ES-I3 (cell line): ENCODE results near the gene SLC35D2.
"Not testable (repeated sequence)": the region's sequence is repeated elsewhere in the genome, so short reads cannot be mapped to it uniquely, and the experiment has no call there.

Experiments
- H3K36me3 ChIP-seq: 2 replicates; pipeline ENCODE4 v1.6.1; 2013; ENCODE audit warnings: mild to moderate bottlenecking, low read length, control low read depth, moderate library complexity; ENCODE audit not compliant: insufficient read depth
- H3K4me1 ChIP-seq: 2 replicates; pipeline ENCODE4 v1.6.1; 2013; ENCODE audit warnings: mild to moderate bottlenecking, control low read depth, low read length; ENCODE audit not compliant: insufficient read depth
- H3K9ac ChIP-seq: 2 replicates; pipeline ENCODE4 v1.6.1; 2013; ENCODE audit warnings: low read depth, mild to moderate bottlenecking, low read length, moderate library complexity
- H3K9me3 ChIP-seq: 2 replicates; pipeline ENCODE4 v1.6.1; 2013; ENCODE audit warnings: mild to moderate bottlenecking, low read length, moderate library complexity; ENCODE audit not compliant: control insufficient read depth, insufficient read depth

SLC35D2 gene

DNA sequence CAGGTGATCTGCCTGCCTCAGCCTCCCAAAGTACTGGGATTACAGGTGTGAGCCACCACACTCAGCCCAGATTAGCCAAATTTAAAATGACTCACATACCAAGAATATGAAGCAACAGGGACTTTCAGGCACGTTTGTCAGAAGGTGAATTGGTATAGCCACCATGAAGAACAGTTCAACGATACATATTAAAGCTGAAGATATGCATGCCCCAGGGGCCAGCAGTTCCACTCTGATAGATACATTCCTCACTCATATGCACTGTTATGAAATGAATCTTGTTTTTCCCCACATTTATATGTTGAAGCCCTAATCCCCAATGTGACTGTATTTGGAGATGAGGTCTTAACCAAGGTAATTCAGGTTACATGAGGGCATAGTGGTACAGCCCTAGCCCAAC lies 22.5 kb downstream of the SLC35D2 start:
- no peaks in the 10 kb centered on the region; the same call in none of the 2 replicates for H3K36me3 ChIP-seq
- H3K9me3 ChIP-seq, result no peaks in the 10 kb centered on the region
- no peaks in the 10 kb centered on the region for H3K4me1 ChIP-seq
- H3K9ac ChIP-seq, result no peak overlapping the region

GRCh38 chr9:96360523-96360922 lies 23.0 kb downstream of the SLC35D2 start:
- H3K9me3 ChIP-seq, H3K9ac ChIP-seq, H3K36me3 ChIP-seq, H3K4me1 ChIP-seq: not testable (repeated sequence)

- no peak overlapping the region for H3K9ac ChIP-seq
- peaks cover 5% of the 10 kb centered on the region for H3K4me1 ChIP-seq
- H3K9me3 ChIP-seq, result no peaks in the 10 kb centered on the region
- peaks cover 12% of the 10 kb centered on the region for H3K36me3 ChIP-seq
These were observed 32.6 kb downstream of the SLC35D2 start for GRCh38 chr9:96350866-96351265.

GRCh38 chr9:96348261-96348660 lies 35.2 kb downstream of the SLC35D2 start:
- no peak overlapping the region for H3K9ac ChIP-seq
- H3K9me3 ChIP-seq, result no peaks in the 10 kb centered on the region
- peaks cover 10% of the 10 kb centered on the region for H3K36me3 ChIP-seq
- peaks cover 29% of the 10 kb centered on the region for H3K4me1 ChIP-seq

DNA sequence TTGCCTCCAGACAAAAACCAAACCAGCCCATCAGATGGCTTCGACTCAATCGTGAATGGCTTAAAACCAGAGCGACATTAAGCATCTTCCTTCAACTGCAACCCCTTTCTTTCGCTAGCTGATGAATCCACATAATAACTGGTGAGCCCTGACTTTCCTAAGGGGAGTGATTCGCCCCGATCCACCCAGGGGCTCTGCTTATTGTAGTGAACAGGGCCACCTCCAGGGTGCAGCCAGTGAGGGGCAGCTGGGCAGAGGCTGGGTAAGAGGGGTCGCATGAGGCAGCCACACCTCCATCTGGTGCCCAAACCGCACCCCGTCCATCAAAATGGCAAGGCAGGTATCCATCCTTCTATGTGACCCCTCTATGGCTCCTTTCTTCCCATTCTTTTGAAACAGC lies 38.0 kb downstream of the SLC35D2 start:
- Histone ChIP-seq H3K9me3 (no peaks in the 10 kb centered on the region), H3K4me1 (peaks cover 36% of the 10 kb centered on the region), H3K36me3 (peaks cover 7% of the 10 kb centered on the region), H3K9ac (no peak overlapping the region)

DNA sequence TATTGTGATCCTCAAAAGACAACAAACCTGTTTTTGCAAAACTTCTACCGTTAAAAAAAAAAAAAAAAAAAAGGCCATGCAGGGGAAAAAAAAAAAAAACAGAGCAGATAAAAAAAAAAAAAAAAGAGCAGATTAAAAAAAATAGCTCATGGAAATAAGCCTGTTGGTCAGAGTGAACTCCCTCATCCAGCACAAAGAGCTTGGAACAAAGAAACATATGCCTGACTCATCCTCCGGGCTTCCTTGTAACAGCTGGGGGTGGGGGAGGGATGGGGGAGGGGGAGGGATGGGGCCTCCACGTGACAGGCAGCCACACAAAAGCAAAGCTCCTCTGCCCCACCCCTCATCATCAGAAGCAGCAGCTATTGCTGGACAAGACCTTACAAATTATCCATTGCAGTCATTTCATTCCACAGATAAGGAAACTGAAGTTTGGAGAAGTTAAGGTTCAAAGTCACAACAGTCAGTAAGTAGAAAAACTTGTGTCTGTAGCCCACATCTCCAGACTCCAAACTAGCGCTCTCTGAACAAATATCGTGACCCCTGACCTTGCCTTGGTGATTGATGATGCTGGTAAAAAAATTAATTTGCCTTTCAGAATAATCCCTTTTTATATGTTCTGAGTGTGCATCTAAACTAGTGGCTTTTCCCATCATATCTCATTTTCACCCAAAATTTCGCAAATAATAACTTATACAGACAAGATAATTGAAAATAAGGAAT lies 38.9 kb downstream of the SLC35D2 start:
- Histone ChIP-seq H3K4me1 (peaks cover 42% of the 10 kb centered on the region), H3K9me3 (no peaks in the 10 kb centered on the region), H3K36me3 (peaks cover 7% of the 10 kb centered on the region), H3K9ac (no peak overlapping the region)

DNA sequence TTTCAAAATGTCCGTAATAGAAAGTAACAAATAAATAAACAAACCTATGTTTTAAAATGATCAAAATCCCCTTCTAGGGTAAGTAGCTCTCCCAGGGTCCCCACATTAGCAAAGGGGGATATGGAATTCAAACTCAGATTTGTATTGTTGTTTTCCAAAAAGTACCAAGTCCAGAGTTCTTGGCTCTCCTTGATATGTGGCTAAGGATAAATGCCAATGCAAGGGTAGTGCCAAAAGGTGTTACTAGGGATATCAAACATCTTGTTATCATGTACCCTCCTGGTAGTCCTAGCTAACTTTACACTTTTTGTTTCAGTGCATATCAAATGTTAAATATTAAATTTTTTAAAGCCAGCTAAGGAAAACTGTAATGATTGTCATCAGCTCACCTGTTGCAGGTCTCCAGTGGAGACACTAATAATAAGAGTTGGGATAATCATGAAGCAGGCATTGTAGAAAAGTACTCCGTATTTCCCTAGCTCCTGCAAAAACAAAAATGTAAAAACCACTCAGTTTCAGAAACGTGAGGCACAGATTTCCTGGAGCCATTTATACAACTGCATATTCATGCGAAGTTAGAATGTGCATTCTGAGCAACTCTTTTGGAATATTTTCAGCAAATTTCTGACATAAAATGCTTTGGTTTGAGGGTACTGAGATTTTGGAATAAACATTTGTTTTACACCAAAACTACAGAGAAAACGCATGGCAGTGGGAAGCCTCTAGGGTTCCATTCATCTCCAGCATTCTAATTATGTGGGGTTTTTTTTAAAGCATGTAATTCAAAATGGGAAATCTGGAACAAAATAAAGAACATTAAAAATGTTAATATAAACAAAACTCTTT lies 39.8 kb downstream of the SLC35D2 start:
- H3K4me1 ChIP-seq, result peaks cover 45% of the 10 kb centered on the region
- no peaks in the 10 kb centered on the region for H3K9me3 ChIP-seq
- peaks cover 7% of the 10 kb centered on the region for H3K36me3 ChIP-seq
- no peak overlapping the region; the same call in 1 of the 2 replicates for H3K9ac ChIP-seq

DNA sequence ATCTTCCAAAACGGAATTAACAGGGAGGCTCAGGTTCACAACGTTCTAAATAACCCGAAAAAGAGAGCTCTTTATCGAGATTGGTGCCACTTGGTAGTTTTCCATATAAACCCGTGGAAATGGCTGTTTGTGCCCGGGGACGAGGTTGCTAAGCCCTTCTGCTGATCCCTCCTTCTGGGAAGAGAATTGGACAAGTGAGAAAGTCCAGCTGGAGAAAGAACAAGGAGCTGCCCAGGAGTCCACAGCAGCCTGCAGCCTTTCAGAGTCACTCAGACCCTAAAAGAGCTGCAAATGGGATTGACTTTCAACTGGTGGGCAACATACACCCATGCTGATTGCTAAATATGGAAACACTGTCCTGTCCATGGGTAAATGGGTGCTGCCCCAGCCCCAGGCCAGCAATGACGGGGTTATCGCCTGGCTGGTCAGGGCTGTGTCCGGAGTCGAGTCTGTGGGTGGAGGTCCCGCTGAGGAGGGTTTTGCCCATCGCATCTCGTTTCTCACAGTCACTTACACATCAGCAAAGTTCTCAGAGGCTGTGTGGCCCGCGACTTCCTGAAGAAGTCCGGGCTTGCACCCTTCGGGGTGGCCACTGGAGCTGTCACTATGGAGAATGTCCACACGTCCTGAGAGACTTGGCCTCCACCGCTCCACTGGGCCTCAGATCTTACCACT lies 40.8 kb downstream of the SLC35D2 start:
- Histone ChIP-seq H3K4me1 (peaks cover 45% of the 10 kb centered on the region), H3K36me3 (no peaks in the 10 kb centered on the region; the same call in 1 of the 2 replicates), H3K9me3 (no peaks in the 10 kb centered on the region), H3K9ac (no peak overlapping the region)

DNA sequence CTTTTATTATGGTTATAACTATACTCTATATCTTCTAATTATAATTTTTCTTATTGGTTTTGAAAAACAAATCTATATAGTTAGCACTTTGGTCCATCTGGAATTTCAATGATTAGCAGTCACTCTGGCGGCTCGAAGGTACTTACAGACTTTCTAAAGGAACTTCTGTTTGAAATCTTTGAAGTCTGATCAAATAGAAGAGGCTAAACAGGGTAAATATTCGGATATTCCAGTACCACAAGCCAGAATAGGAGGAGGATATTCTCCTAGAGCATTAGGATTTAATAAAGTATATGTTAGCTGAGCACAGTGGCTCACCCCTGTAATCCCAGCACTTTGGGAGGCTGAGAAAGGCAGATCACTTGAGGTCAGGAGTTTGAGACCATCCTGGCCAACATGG lies 42.8 kb downstream of the SLC35D2 start:
- H3K4me1 ChIP-seq, result peaks cover 38% of the 10 kb centered on the region
- no peaks in the 10 kb centered on the region for H3K9me3 ChIP-seq
- H3K9ac ChIP-seq, result no peak overlapping the region
- H3K36me3 ChIP-seq, result no peaks in the 10 kb centered on the region

DNA sequence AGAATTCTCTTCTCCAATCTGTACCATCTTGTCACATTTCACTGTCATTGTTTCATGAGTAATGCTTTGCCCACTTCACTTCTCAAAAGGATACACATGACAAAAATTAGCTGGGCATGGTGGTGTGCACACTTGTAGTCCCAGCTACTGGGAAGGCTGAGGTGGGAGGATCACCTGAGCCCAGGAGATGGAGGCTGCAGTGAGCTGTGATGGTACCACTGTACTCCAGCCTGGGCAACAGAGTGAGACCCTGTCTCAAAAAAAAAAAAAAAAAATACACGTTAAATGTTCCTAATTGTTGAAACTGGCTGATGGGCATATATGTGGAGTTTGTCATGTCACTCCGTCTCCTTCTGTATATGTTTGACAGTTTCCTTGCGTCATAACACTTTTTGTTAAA lies 45.2 kb downstream of the SLC35D2 start:
- Histone ChIP-seq H3K36me3 (no peaks in the 10 kb centered on the region), H3K9ac (no peak overlapping the region), H3K9me3 (no peaks in the 10 kb centered on the region), H3K4me1 (peaks cover 17% of the 10 kb centered on the region)

- Histone ChIP-seq H3K9ac (no peak overlapping the region), H3K36me3 (no peaks in the 10 kb centered on the region), H3K4me1 (peaks cover 18% of the 10 kb centered on the region; the same call in 1 of the 2 replicates), H3K9me3 (no peaks in the 10 kb centered on the region)
These were observed 49.6 kb downstream of the SLC35D2 start for GRCh38 chr9:96333958-96334357.

DNA sequence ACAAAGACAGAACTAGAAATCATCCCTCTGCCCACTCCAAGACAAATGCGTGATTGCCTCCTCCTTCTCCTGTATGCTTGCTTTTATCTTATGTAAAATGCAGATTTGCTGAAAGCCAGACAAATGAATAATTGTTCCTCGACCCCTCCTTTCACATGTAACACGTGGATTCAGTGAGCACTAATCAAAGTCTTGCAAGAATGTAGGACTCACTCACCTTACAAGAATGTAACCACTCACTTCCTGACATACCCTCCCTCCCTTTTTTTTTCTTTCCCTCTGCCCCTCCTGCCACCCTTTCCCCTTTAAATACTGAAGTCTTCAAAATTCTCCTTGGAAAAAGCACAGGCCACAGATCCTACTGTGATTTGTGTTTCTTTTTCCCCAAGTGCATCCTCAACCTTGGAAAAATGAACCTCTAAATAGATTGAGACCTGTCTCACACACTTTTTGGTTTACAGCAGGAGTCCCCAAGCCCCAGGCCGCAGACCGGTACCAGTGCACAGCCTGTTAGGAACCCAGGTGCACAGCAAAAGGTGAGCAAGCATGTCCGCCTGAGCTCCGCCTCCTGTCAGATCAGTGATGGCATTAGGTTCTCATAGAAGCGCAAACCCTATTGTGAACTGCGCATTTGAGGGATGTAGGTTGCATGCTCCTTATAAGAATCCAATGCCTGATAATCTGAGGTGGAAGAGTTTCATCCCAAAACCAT lies 52.1 kb downstream of the SLC35D2 start:
- H3K4me1 ChIP-seq, result peaks cover 18% of the 10 kb centered on the region; the same call in 1 of the 2 replicates
- H3K9me3 ChIP-seq, result no peaks in the 10 kb centered on the region
- H3K9ac ChIP-seq, result no peak overlapping the region

DNA sequence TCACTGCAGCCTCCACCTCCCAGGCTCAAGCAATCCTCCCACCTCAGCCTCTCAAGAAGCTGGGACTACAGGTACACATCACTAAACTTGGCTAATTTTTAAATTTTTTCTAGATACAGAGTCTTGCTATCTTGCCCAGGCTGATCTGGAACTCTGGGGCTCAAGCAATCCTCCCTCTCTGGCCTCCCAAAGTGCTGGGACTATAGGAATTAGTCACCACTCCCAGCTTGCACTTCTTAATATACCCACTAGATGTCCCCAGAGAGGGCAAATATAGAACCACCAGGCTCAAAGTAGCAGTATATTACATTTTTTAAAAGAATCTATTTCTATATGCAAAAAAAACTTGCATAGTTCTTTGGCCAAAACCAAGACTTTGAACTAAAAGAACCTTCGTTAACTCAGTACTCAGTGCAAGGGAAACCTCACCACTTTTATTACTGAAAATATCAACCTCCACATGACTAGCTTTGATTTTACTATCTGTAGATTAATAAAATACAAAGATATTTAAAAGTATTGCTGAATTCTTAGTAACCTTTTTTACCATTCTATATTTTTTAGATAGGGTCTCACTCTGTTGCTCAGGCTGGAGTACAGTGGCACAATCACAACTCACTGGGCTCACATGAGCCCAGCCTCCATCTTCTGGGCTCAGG lies 55.7 kb downstream of the SLC35D2 start:
- H3K36me3 ChIP-seq, result no peaks in the 10 kb centered on the region
- peaks cover 18% of the 10 kb centered on the region; the same call in 1 of the 2 replicates for H3K4me1 ChIP-seq
- no peaks in the 10 kb centered on the region for H3K9me3 ChIP-seq
- no peak overlapping the region for H3K9ac ChIP-seq

More for the DNA sequence above, 52.1 kb downstream of the SLC35D2 start:
- no peaks in the 10 kb centered on the region for H3K36me3 ChIP-seq
